GM19463 (cell line): ENCODE data around the gene JAG1.
"Not testable (repeated sequence)": the region's sequence is repeated elsewhere in the genome, so short reads cannot be mapped to it uniquely, and the experiment has no call there.

Experiments
- ATAC-seq: cut with Tn5 transposase; IDR thresholded peaks from one replicate; pipeline ENCODE4 v1.9.1; 2021; ENCODE audit warnings: mild to moderate bottlenecking, moderate library complexity; ENCODE audit not compliant: unreplicated experiment

JAG1 gene

GRCh38 chr20:10617549-10618133, 56.2 kb downstream of the JAG1 start:
- not testable (repeated sequence) for ATAC-seq

DNA sequence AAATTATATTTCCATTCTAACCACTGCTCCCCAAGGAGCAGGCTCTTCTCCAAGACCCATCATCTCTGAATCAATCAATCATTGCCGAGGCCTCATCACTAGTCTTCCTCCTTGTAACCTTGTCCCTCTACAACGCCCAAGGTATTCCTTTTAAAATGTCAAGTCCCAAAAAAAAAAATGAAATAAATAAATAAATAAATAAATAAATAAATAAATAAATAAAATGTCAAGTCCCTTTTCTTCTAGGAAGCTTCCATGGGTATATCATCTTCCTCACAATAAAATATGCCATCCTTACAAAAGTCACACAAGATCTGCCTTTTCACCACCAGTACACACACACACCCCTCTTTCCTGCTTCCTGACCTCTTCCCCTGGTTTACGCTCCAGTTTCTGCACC, 57.6 kb downstream of the JAG1 start:
- ATAC-seq = no peak

DNA sequence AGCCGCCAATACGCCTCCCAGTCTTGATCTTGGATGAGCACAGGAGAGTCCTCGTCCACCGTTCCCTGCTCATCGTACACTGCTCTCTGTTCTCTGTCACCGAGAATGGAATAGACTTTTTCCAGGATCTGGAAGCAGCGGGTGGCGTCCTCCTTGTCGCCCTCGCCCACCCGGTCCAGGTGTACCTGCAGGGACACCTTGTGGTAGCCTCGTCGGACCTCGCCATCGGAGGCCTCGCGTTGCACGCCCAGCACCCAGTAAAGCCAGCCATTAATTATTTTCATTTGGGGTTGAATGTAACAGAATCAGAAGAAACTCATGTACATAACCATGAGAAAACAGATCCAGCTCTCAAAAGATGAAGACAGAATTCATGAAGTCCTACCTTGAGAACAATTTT, 59.9 kb downstream of the JAG1 start:
- no peak for ATAC-seq

GRCh38 chr20:10613426-10613825, 60.4 kb downstream of the JAG1 start:
- ATAC-seq = not testable (repeated sequence)

- ATAC-seq = peak; percentile 70
These were observed 62.4 kb downstream of the JAG1 start for GRCh38 chr20:10611357-10611756.

DNA sequence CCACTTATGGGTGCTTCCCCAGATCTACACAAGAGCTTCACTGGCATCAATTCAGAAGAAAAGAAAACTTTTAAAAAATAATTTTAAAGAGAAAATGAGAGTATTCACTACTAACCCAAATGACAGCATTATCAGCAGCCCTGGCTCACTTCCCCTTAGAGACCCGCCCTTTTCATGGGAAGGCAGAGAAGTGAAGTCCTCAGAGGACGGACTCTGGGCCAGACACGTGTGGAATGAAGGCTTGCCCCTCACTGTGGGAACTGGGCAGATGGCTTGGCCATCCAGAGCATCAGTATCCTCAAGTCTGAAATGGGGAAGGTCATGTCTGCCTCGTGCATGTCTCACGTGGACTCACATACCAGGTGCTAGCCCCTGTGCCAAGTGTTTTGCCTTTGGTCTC, 63.5 kb downstream of the JAG1 start:
- no peak for ATAC-seq

DNA sequence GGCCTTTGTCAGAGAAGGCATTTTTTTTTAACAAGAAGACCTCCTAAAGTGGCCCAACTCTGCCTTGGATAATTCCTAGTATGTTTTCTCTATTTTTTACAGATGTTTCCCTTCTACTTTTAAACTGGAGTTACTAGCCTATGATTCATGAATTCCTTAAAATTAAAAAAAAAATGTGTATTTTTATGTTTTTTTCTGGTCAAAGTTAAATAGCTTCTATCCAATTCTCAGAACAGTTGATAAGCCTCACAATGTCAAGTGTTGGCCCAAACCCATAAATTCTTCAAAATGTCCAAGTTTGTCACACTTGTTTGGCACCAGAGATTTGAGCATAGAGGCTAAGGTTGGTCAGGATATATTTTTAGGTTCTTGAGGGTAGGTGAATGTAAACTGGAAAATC, 64.0 kb downstream of the JAG1 start:
- no peak for ATAC-seq

- ATAC-seq = no peak
These were observed 64.5 kb downstream of the JAG1 start for GRCh38 chr20:10609276-10609675.

GRCh38 chr20:10605547-10606195, 68.1 kb downstream of the JAG1 start:
- no peak for ATAC-seq

GRCh38 chr20:10604865-10605440, 68.8 kb downstream of the JAG1 start:
- ATAC-seq = no peak

- ATAC-seq = no peak
These were observed 69.6 kb downstream of the JAG1 start for GRCh38 chr20:10603971-10604864.

GRCh38 chr20:10603378-10603777, 70.4 kb downstream of the JAG1 start:
- ATAC-seq = no peak

GRCh38 chr20:10602221-10602871, 71.5 kb downstream of the JAG1 start:
- no peak for ATAC-seq

DNA sequence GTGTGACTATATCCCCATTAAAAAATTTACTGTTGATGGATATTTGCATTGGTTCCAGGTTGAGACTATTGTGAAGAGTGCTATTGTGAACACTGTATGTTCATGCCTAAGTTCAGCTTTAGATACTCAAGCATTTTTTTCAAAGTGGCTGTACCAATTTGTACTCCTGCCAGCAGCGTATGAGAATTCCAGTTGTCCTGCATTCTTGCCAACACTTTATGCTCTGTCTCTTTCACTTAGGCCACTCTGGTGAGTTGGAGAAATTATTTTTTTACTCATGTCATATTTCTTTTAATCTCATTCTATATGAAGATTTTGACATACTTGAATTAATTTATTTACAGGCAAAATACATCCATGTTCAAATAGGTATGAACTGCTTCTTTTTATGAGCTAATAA, 76.2 kb downstream of the JAG1 start:
- ATAC-seq = no peak

DNA sequence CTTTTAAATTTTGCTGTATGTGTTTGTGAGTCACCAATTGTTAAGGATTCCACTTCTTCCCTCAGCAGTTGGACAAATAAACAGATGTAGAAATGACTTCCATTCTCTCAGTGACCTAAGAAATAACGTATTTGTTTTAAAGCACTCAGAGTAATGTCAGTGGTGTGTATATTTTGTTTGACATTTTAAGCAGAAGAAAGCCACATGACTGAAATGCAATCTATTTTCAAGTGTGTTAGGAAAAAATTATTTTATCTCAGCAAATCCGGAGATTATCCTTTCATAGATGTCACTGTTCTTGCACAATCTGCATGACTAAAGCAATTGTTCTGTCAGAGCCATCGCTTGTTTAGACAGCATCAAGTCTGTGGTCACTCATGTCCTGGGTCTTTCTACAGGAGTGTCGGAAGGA, 77.1 kb downstream of the JAG1 start:
- ATAC-seq = no peak

DNA sequence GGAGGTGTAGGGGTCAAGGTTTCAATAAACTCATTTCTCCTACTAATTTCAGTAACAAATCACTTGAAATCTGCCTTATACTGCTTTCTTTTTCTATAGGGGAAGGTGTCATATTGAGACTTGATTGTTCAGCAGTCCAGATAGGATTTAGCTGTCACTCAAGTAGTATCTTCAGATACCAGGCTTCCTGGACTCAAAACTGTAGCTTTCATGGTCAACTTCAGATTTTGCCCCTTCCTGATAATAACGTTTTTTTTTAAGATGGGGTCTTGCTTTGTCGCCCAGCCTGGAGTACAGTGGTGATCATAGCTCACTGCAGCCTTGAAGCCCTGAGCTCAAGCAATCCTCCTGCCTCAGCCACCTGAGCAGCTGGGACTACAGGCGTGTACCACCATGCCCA, 77.8 kb downstream of the JAG1 start:
- no peak for ATAC-seq

DNA sequence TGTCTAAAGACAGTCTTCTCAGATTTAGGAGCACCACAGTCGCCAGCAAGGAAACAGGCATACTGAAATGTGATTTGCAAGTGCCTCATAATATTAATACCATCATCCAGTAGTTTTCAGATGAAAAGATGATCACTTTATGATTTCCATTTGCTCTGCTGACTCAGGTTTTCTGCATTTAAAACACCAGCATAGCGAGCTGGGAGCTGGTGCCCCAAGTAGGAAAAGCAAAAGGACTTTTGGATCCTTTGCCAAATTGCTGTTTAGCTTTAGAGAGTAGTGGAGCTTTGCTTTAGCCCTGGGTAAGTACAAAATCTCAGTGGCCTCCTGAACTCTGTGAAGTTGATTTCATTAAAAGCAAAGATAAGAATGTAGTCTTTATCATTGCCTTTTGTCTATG, 78.5 kb downstream of the JAG1 start:
- no peak for ATAC-seq

DNA sequence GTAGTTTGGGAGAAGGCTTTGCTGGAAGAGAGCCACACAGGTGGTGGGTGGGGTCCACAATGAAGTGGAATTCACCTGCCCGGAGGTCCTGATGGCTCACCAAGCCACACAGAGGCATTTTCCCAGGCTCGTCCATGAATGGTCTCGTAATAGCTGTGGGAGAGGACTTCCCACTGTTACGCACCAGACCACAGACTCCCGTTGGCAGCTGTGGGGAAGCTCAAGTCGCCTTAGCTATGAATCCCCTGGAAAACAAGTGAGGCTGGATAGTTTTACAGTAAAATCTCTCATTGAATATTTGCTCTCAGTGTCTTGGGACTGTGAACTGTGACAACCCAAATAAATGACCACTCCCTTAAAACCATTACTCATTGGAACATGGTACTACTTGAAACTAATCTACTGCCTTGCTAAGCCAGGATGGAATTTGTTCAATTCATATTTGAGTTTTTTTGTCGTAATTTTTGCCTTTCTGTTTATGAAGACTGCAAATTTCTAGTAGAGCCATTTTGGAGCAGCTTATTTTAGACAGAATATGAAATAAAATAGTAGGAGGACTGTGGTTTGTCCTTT, 79.4 kb downstream of the JAG1 start:
- no peak for ATAC-seq

DNA sequence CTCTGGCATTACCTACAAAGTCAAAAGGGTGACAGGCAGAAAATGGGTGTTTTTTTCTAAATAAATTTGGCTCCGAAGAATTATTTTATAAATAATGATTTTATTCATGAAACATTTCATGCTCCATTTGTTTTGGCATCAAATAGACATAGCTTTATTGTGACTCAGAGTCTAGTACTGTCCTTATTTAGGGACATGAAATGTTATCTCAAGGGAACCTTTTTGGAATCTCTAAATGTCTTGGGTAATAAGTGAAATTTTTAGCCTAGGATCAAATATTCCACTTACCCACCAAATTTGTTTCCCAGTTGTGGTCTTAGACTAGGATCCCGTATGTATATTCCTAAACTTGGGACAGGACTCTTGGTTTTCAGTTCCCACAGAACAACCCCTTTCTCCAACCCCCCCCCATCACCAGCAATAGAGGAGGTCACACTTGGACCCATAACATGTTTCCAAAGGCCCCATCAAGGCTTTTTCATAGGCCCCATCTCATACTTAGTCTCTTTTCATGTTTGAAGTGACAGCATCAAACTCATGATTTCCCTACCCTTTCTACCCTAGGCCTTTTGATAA, 81.8 kb downstream of the JAG1 start:
- no peak for ATAC-seq

DNA sequence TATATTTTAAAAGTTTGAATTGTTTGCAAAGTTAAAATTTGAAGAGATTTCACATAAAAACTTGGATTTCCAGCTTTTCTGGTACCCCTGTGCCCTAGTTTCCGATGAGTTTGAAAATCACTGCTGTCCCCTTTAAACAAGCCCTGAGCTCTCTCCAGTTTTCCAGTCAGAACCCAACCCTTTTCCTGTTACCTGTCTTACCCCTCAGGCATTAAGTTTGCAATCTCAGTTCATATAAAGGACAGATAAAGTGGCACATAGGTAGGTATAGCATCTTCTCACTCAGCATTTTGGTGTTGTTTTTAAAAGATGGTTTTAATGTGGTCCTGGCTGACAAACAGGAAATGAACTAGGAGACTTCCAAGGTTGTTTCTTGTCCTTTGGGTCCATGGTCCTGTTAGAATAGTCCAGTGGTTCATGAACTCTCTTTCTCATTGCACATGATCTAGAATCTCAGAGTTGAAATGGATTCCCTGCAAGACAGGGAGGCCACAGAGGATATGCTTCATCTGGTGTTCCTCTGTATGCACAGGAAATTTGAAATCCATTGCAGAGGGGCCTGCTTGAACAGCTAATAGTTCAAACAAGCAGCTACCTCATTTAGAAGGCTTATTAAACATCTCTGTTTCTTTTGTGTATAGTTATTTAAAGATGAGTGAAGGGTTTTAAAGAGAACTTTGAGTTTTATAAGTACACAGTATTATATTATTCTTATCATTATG, 82.7 kb downstream of the JAG1 start:
- ATAC-seq = no peak
